ENCODE data around the gene CALN1.

DNA sequence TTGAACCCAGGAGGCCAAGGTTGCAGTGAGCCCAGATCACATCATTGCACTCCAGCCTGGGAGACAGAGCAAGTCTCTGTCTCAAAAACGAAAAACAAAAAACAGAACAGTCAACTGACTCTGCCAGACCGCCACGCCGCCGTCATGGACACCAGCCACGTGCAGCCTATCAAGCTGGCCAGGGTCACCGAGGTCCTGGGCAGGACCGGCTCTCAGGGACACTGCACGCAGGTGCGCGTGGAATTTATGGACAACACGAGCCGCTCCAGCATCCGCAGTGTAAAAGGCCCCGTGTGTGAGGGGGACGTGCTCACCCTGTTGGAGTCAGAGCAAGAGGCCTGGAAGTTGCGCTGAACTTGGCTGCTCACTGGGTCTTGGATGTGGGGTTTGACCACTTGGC lies 470.0 kb downstream of the CALN1 start:
- TF ChIP-seq EP300 (IDR thresholded peaks at IDR 0.05) (no peak), POLR2AphosphoS5 (IDR thresholded peaks at IDR 0.05) (no peak), POLR2A (IDR thresholded peaks at IDR 0.05) (no peak), CTCF (IDR thresholded peaks at IDR 0.05) (no peak)

All from gastroesophageal sphincter (tissue), 3 donors.